GM12878 (cell line): Measurements from ENCODE around the gene SUPT4H1. TPM values are rescaled to one million over a fixed set of nuclear protein-coding genes. Genes with fewer than 3 reads are reported as not detected.

Experiments
- BCL11A ChIP-seq: IDR thresholded peaks from 2 replicates; pipeline ENCODE4 v1.6.1; 2011; ENCODE audit warnings: low read depth, low read length
- BHLHE40 ChIP-seq, 2 experiments: fragments of 450-650 bp in 1 of 2; IDR thresholded peaks; 2 replicates each; pipeline ENCODE4 v1.6.1; 2011 to 2017; ENCODE audit warnings: low read depth in 2 of 2, borderline replicate concordance in 1 of 2, improper control_type of control experiment in 1 of 2, low read length in 1 of 2, mild to moderate bottlenecking in 1 of 2
- BRCA1 ChIP-seq: IDR thresholded peaks from 2 replicates; pipeline ENCODE4 v1.6.1; 2011; ENCODE audit warnings: low read depth, low read length, improper control_type of control experiment
- HDAC2 ChIP-seq: fragments of 200-600 bp; sonication (generic); IDR thresholded peaks from 2 replicates; pipeline ENCODE4 v1.6.1; 2017
- IRF4 ChIP-seq: IDR thresholded peaks from 2 replicates; pipeline ENCODE4 v1.6.1; 2011; ENCODE audit warnings: low read depth, low read length
- MTA3 ChIP-seq: IDR thresholded peaks from 2 replicates; pipeline ENCODE4 v1.6.1; 2012; ENCODE audit warnings: low read length, inconsistent platforms, borderline replicate concordance
- NBN ChIP-seq: fragments of 450-650 bp; IDR thresholded peaks from 2 replicates; pipeline ENCODE4 v1.6.1; 2016
- PRDM15 ChIP-seq: fragments of 450-650 bp; formaldehyde crosslinking; IDR thresholded peaks from 2 replicates; pipeline ENCODE4 v1.4.0; 2020; ENCODE audit warnings: mild to moderate bottlenecking, moderate library complexity
- REST ChIP-seq: IDR thresholded peaks from 2 replicates; pipeline ENCODE4 v1.6.1; 2012; ENCODE audit warnings: mild to moderate bottlenecking, low read depth, low read length
- SKIL ChIP-seq: fragments of 450-650 bp; IDR thresholded peaks from 2 replicates; pipeline ENCODE4 v1.6.1; 2017; ENCODE audit warnings: mild to moderate bottlenecking, low read depth, inconsistent platforms; ENCODE audit not compliant: poor library complexity, severe bottlenecking
- SMAD5 ChIP-seq: IDR thresholded peaks from 2 replicates; pipeline ENCODE4 v1.6.1; 2016; ENCODE audit warnings: antibody characterized with exemption, low read depth
- SREBF1 ChIP-seq: IDR thresholded peaks from 2 replicates; pipeline ENCODE4 v1.6.1; 2012; ENCODE audit warnings: mild to moderate bottlenecking, low read length
- SREBF2 ChIP-seq: IDR thresholded peaks from 2 replicates; pipeline ENCODE4 v1.6.1; 2012; ENCODE audit warnings: mild to moderate bottlenecking, low read length
- STAT3 ChIP-seq: IDR thresholded peaks from 2 replicates; pipeline ENCODE4 v1.6.1; 2011; ENCODE audit warnings: low read depth, low read length, improper control_type of control experiment
- WRNIP1 ChIP-seq: IDR thresholded peaks from 2 replicates; pipeline ENCODE4 v1.6.1; 2011; ENCODE audit warnings: low read depth, low read length, improper control_type of control experiment, borderline replicate concordance
- ZZZ3 ChIP-seq: IDR thresholded peaks from 2 replicates; pipeline ENCODE4 v1.6.1; 2011; ENCODE audit warnings: low read depth; ENCODE audit not compliant: control insufficient read depth, insufficient read length
- polyA plus RNA-seq, 11 experiments: library from polyadenylated mRNA; depleted of rRNA in 4 of 11; unstranded in 6 of 11; stranded (reverse) in 5 of 11; fragments of >200 nt; fragmentation: Nextera tagmentation in 4 of 11; fragmentation: Illumina TruSeq in 1 of 11; extraction: Ambion mirVana in 4 of 11; extraction: Trizol in 1 of 11; gene quantifications; 1 replicate in 1 of 11; 2 replicates in 10 of 11; pipeline versions ENCODE4 v1.2.1 to v1.2.3, GENCODE V29; 2011 to 2016; ENCODE audit warnings: inconsistent platforms in 2 of 11, missing spikeins in 2 of 11, low read depth in 1 of 11
- total RNA-seq, 4 experiments: library from RNA; depleted of rRNA in 3 of 4; stranded (reverse); fragments of >200 nt in 3 of 4; fragmentation: Illumina TruSeq in 1 of 4; extraction: Trizol in 1 of 4; gene quantifications; 2 replicates each; pipeline versions ENCODE4 v1.2.1 to v1.2.3, GENCODE V29; 2013 to 2021

Gene SUPT4H1
- total and polyA plus RNA-seq, 10 of the 15 experiments (the other 5 are each of a cell fraction or from before 2014, with no cell fraction given): 83.8 to 293 (median 128) TPM

GRCh38 chr17:58337600-58338453, 14.2 kb downstream of the SUPT4H1 start (continued):
- TF ChIP-seq PRDM15 (CRISPR knock-in tag) (no peak), REST (peak; percentile 55; the same call in 1 of the 2 replicates), SMAD5 (peak; percentile 66; the same call in 1 of the 2 replicates), SKIL (peak; percentile 91), BCL11A (peak; percentile 89), MTA3 (no peak), ZZZ3 (no peak), NBN (peak; percentile 90), STAT3 (no peak), SREBF1 (peak; percentile 54; the same call in 1 of the 2 replicates), HDAC2 (no peak), IRF4 (peak; percentile 44; the same call in 1 of the 2 replicates), WRNIP1 (no peak), BHLHE40 (IDR thresholded peaks at IDR 0.05; ENCODE audit: borderline replicate concordance in 1 of 2, low read depth in 2 of 2, low read length in 1 of 2) (peak; percentile 81 to 82), SREBF2 (no peak), BRCA1 (no peak)
